T-helper 1 cell treated with Interleukin-12 subunit alpha and Interleukin-12 subunit beta and Interleukin-4 antibody, amounts not matched to agents 30 μg/mL and 1 μg/mL, for 36 hours (primary cell): Measurements from ENCODE around the gene VIP.

Experiments used
- H3K27ac Mint-ChIP-seq: one replicate; pipeline ENCODE4 v1.8.0; 2021; ENCODE audit warnings: mild to moderate bottlenecking, mixed read lengths
- H3K27me3 Mint-ChIP-seq: one replicate; pipeline ENCODE4 v1.8.0; 2021; ENCODE audit warnings: low read depth, mixed read lengths
- H3K36me3 Mint-ChIP-seq: one replicate; pipeline ENCODE4 v1.8.0; 2021; ENCODE audit warnings: low read depth, mixed read lengths
- H3K4me1 Mint-ChIP-seq: one replicate; pipeline ENCODE4 v1.8.0; 2021; ENCODE audit warnings: low read depth, mixed read lengths
- H3K4me3 Mint-ChIP-seq: one replicate; pipeline ENCODE4 v1.8.0; 2021; ENCODE audit warnings: mild to moderate bottlenecking, moderate library complexity, mixed read lengths
- H3K9me3 Mint-ChIP-seq: one replicate; pipeline ENCODE4 v1.8.0; 2021; ENCODE audit warnings: mixed read lengths

The VIP gene

DNA sequence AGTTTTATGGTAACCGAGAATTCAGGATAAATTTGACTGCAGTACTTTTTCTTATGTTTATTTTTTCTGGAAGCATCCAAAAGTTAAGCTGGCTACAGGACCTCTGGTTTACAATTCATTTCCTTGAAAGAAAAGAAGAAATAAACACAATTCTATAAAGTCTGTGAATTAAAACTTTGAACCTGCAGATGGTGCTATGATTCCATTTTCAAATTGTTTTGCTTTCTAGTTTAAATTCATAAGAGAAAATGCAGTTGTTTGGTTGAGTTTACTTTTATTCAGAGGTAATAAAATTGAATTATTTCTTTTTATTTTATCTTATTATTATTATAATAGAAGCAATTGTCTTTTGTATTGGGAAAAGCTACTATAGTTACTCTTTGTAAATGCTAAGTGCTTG, 1.8 kb upstream of the VIP start:
- Mint-ChIP-seq H3K27ac (no peak overlapping the region), H3K9me3 (no peaks in the 10 kb centered on the region), H3K36me3 (no peaks in the 10 kb centered on the region), H3K4me3 (no peak overlapping the region), H3K27me3 (no peaks in the 10 kb centered on the region), H3K4me1 (no peaks in the 10 kb centered on the region)

GRCh38 chr6:152749336-152749735, 1.3 kb upstream of the VIP start:
- Mint-ChIP-seq H3K27ac (no peak overlapping the region), H3K9me3 (no peaks in the 10 kb centered on the region), H3K27me3 (no peaks in the 10 kb centered on the region), H3K36me3 (no peaks in the 10 kb centered on the region), H3K4me1 (no peaks in the 10 kb centered on the region), H3K4me3 (no peak overlapping the region)

GRCh38 chr6:152765331-152765730, 14.7 kb downstream of the VIP start:
- H3K36me3 Mint-ChIP-seq, result no peaks in the 10 kb centered on the region
- no peaks in the 10 kb centered on the region for H3K27me3 Mint-ChIP-seq
- no peak overlapping the region for H3K27ac Mint-ChIP-seq
- no peaks in the 10 kb centered on the region for H3K9me3 Mint-ChIP-seq
- H3K4me3 Mint-ChIP-seq, result no peak overlapping the region
- H3K4me1 Mint-ChIP-seq, result no peaks in the 10 kb centered on the region

DNA sequence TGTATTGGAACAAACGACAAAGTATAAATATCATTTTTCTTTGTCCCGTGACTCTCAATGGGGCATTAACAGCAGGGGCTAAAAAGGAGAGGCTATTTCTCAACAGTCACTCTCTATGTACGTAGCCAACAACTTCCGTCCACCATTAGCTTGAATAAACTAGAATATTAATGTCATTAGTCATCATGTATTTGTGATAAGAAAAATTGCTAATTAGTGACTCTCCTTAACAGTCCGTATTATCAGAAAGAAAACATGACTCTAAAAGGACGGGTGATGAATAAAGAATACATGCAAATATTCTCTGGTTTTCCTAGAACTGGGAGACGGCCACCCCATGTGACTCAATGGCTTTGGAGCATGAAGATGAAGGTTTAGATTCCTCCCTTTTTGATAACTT, 18.6 kb downstream of the VIP start:
- Mint-ChIP-seq H3K36me3 (no peaks in the 10 kb centered on the region), H3K4me1 (no peaks in the 10 kb centered on the region), H3K27me3 (no peaks in the 10 kb centered on the region), H3K4me3 (no peak overlapping the region), H3K9me3 (no peaks in the 10 kb centered on the region), H3K27ac (no peak overlapping the region)

DNA sequence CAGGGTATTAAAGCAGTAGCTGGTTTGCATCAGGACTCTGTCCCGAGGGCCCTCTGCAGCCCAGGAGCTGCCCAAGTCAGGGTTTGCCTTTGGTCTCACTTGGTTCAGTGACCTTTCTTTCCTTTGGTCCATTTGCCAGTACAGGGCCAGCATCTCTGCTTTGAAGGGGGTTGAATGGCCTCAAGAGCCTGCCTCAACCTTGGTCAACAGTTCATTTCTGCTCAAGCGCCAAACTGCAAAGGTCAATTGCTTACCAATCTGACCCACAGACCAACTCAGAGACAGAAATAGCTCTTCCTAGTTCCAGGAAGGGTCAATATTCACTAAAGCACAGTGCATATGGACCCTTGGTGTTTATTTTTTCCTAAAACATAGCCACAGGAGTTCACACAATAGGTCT, 19.4 kb downstream of the VIP start:
- no peak overlapping the region for H3K4me3 Mint-ChIP-seq
- no peaks in the 10 kb centered on the region for H3K36me3 Mint-ChIP-seq
- H3K4me1 Mint-ChIP-seq, result no peaks in the 10 kb centered on the region
- H3K27ac Mint-ChIP-seq, result no peak overlapping the region
- H3K9me3 Mint-ChIP-seq, result no peaks in the 10 kb centered on the region
- H3K27me3 Mint-ChIP-seq, result no peaks in the 10 kb centered on the region

DNA sequence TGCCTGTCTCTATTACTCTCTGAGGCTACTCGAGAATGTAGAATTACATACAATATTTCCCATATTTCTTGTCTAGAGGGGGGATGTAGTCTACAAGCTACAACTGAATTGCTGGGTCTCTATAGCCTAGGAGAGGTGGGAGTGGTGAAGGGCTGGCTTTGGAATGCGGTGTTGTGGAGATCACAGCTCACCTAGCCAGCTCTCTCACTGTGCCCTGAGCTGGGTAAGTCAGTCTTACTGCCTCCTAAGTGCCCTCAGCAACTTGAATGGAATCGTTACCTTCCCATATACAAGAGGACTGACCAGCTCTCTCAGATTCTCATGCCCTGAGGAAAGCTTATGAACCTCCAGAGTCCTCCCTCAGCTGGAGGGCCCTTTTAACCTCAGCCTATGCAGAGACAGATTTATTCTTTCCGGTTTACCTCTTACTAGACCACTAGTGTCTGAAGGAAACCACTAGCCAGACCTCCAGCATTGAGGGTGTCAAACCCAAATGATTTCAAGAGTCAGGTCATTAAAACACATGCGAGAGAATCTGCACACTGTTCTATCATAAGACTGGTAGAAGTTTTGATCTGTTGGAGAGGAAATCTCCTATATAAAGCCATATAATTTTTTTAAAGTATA, 20.6 kb downstream of the VIP start:
- H3K27ac Mint-ChIP-seq, result no peak overlapping the region
- no peaks in the 10 kb centered on the region for H3K36me3 Mint-ChIP-seq
- H3K9me3 Mint-ChIP-seq, result no peaks in the 10 kb centered on the region
- H3K27me3 Mint-ChIP-seq, result no peaks in the 10 kb centered on the region
- no peaks in the 10 kb centered on the region for H3K4me1 Mint-ChIP-seq
- H3K4me3 Mint-ChIP-seq, result no peak overlapping the region

DNA sequence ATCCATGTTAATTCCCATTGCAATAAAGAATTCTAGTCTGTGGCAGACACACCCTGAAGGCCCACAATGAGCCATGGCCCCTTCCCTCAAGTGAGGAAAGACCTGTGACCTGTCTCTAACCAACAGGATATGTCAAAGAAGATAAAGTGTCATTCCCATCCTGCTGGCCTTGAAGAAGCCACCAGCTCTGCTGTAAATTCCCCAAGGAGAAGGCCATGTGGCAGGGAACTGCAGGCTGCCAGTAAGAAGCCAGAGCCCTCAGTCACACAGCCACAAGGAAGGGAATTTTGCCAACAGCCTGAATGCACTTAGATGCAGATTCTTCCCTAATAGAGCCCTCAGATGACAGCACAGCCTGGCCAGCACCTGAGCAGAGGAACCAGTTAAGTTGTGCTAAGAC, 24.8 kb downstream of the VIP start:
- H3K4me3 Mint-ChIP-seq, result no peak overlapping the region
- H3K36me3 Mint-ChIP-seq, result no peaks in the 10 kb centered on the region
- H3K4me1 Mint-ChIP-seq, result no peaks in the 10 kb centered on the region
- H3K9me3 Mint-ChIP-seq, result no peaks in the 10 kb centered on the region
- H3K27me3 Mint-ChIP-seq, result no peaks in the 10 kb centered on the region
- no peak overlapping the region for H3K27ac Mint-ChIP-seq

DNA sequence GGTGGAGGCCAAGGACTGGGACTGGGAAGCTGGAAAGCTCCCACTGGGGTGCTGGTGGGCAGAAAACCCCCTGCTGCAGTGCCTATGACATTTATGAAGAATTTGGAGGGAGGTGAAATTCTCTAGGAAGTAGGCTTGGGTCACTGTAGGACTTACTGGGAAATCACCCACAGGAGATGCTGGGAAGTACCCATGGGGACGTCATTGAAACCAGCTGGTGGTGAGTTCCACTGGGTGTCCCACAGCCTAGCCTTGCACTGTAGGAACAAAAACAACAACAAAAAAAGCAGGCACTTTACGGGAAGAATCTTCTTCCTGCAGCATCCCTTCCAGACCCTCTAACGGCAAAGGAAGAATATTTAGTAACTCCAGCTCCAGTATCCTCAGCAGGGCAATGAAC, 26.2 kb downstream of the VIP start:
- H3K4me3 Mint-ChIP-seq, result no peak overlapping the region
- H3K9me3 Mint-ChIP-seq, result no peaks in the 10 kb centered on the region
- H3K4me1 Mint-ChIP-seq, result no peaks in the 10 kb centered on the region
- H3K27me3 Mint-ChIP-seq, result no peaks in the 10 kb centered on the region
- no peak overlapping the region for H3K27ac Mint-ChIP-seq
- H3K36me3 Mint-ChIP-seq, result no peaks in the 10 kb centered on the region

DNA sequence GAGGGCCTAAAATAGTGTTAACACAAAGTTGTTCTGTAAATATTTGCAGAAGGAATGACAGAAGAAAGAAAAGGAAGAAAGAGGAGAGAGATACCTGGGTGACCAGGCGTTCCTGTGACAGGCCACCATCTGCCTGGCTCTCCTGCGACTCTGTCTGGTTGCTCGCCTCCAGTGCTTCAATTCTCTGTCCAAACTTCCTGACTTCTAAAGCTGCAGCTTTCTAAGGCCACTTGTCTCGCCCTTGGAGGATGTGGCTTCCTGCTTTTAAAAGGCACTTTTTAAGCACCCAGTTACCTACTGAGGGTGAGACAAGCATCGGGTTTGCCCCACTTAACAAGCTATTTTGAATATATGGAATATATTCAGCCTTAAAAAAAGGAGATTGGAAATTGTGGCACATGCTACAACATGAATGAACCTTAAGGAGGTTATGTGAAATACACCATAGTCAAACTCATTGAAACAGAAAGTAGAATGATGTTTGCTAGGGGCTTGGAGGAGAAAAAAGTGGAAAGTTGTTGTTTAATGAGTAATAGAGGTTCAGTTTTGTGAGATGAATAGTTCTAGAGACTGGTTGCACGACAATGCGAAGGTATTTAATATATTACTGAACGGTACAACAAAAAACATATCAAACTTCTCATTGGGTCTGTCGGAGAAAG, 32.8 kb downstream of the VIP start:
- Mint-ChIP-seq H3K36me3 (no peaks in the 10 kb centered on the region), H3K4me1 (no peaks in the 10 kb centered on the region), H3K4me3 (no peak overlapping the region), H3K9me3 (no peaks in the 10 kb centered on the region), H3K27me3 (no peaks in the 10 kb centered on the region), H3K27ac (no peak overlapping the region)

- Mint-ChIP-seq H3K9me3 (no peaks in the 10 kb centered on the region), H3K36me3 (no peaks in the 10 kb centered on the region), H3K27me3 (no peaks in the 10 kb centered on the region), H3K27ac (no peak overlapping the region), H3K4me1 (no peaks in the 10 kb centered on the region), H3K4me3 (no peak overlapping the region)
These were observed 44.1 kb downstream of the VIP start for GRCh38 chr6:152794696-152795095.

- Mint-ChIP-seq H3K4me1 (no peaks in the 10 kb centered on the region), H3K4me3 (no peak overlapping the region), H3K27me3 (no peaks in the 10 kb centered on the region), H3K27ac (no peak overlapping the region), H3K36me3 (no peaks in the 10 kb centered on the region), H3K9me3 (no peaks in the 10 kb centered on the region)
These were observed 53.6 kb downstream of the VIP start for GRCh38 chr6:152804150-152804549.
